ENCODE data around the gene ALK. TPM values are rescaled to one million over a fixed set of nuclear protein-coding genes. Genes with fewer than 3 reads are reported as not detected.
A peak's percentile ranks its signal among the peaks of the same experiment; 100 is the strongest.

ALK gene
- total RNA-seq, 1 experiment from 2014 or later: 0.07 TPM

DNA sequence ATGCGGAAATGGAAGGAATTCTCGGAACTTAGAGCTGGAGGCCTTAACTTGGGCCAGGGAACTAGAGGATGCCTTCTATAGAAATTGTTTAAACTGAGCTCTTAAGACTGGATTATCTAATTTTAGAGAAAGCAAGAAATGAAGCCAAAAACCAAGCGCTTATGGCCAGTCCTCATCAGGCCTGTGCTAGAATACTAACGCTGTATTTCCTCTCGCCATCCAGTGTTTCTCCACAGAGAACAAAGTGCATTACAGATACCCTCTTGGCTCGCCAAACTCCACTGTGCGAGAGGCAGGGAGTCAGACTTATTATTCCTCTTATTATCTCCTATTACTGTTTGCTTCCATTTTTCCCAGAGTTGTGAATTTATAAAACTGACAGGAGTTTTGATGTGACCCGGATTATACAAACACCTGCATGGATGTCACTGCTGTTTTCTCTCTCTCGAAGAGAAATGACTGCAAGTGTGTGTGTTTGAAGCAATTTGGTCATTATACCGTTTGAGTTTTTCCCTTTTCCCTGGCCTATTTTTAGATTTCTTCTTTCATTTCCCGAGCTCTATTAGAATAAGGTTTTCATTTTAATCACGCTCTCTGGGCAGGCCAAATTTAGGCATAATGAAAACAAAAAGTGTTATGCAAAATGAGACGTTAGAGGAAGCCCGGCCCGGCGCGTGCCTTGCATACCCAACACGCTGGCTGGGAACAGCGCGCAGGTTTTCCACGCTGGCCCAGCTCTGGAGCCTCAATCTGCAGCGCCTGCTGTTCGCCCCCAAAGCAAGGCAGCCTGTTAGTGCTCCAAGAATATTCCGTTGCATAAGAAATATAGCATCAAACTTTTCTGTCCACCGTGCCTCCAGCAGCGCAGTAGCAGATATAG lies 103.3 kb downstream of the ALK start:
- Mint-ChIP-seq H3K36me3 (ENCODE audit: insufficient read depth, unreplicated experiment) (no peaks in the 10 kb centered on the region), H3K4me1 (ENCODE audit: insufficient read depth, unreplicated experiment) (no peaks in the 10 kb centered on the region), H3K27me3 (ENCODE audit: insufficient read depth, unreplicated experiment) (no peaks in the 10 kb centered on the region), H3K9me3 (ENCODE audit: unreplicated experiment) (no peaks in the 10 kb centered on the region), H3K27ac (ENCODE audit: low read depth, unreplicated experiment) (no peak overlapping the region), H3K4me3 (ENCODE audit: unreplicated experiment) (no peak overlapping the region)
- DNase-seq (ENCODE audit: unreplicated experiment): no peak
- POLR2A ChIA-PET: interaction anchor here (0.6 kb wide), 1 partner anchor 1561 kb away, joined by 3 read pairs; no protein-coding TSS in a partner anchor
- no TSS peak for BruUV-seq (replicated peaks)
- intact Hi-C loops (cut with micrococcal nuclease): no loop called here
- TF ChIP-seq, protein P1, sequence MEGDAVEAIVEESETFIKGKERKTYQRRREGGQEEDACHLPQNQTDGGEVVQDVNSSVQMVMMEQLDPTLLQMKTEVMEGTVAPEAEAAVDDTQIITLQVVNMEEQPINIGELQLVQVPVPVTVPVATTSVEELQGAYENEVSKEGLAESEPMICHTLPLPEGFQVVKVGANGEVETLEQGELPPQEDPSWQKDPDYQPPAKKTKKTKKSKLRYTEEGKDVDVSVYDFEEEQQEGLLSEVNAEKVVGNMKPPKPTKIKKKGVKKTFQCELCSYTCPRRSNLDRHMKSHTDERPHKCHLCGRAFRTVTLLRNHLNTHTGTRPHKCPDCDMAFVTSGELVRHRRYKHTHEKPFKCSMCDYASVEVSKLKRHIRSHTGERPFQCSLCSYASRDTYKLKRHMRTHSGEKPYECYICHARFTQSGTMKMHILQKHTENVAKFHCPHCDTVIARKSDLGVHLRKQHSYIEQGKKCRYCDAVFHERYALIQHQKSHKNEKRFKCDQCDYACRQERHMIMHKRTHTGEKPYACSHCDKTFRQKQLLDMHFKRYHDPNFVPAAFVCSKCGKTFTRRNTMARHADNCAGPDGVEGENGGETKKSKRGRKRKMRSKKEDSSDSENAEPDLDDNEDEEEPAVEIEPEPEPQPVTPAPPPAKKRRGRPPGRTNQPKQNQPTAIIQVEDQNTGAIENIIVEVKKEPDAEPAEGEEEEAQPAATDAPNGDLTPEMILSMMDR (IDR thresholded peaks at IDR 0.05; ENCODE audit: unreplicated experiment): no peak
- CTCF ChIA-PET: no interaction called here

DNA sequence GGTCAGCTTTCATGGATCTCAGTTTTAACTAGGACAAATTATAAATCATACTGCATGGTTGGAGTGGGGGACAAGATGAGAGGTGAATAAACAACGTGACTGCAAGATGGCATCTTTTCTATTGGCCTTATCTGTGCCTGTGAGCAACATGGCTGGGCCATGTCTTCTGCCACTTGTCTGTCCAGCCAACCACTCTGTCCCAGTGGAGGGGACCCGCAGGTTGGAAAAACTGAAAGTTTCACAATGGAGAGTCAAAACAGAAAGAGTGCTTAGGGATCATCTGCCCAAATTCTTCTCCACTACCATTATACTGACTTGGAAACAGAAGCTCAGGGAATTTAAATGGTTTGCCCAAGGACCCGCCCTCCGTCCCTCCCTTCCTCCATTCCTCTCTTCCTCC lies 104.1 kb downstream of the ALK start:
- no peaks in the 10 kb centered on the region for H3K36me3 Mint-ChIP-seq (ENCODE audit: insufficient read depth, unreplicated experiment)
- CTCF ChIA-PET: no interaction called here
- H3K9me3 Mint-ChIP-seq (ENCODE audit: unreplicated experiment): no peaks in the 10 kb centered on the region
- intact Hi-C loops (cut with micrococcal nuclease): no loop called here
- no peaks in the 10 kb centered on the region for H3K27me3 Mint-ChIP-seq (ENCODE audit: insufficient read depth, unreplicated experiment)
- H3K27ac Mint-ChIP-seq (ENCODE audit: low read depth, unreplicated experiment): no peak overlapping the region
- TF ChIP-seq, protein P1 (IDR thresholded peaks at IDR 0.05; ENCODE audit: unreplicated experiment): no peak
- no peaks in the 10 kb centered on the region for H3K4me1 Mint-ChIP-seq (ENCODE audit: insufficient read depth, unreplicated experiment)
- no peak for DNase-seq (ENCODE audit: unreplicated experiment)
- H3K4me3 Mint-ChIP-seq (ENCODE audit: unreplicated experiment): no peak overlapping the region
- BruUV-seq (replicated peaks): no TSS peak
- POLR2A ChIA-PET: no interaction called here

DNA sequence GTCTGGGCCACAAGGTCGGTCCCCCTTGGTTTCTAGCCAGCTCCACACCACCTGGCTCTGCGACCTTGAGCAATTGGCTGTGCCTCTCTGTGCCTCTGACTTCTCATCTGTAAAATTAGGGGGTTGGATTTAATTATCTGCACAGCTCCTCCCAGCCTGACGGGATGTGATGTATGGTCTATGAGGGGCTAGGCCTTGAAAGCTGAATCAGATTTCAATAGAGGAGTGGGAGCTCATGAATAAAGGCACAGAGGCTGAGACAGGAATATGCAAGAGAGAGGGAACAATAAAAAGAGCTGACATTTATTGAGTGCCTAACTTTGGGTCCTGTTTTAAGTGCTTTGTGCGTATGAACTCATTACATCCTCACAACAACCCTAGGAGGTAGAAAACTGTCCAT lies 104.7 kb downstream of the ALK start:
- DNase-seq (ENCODE audit: unreplicated experiment): no peak
- intact Hi-C loops (cut with micrococcal nuclease): no loop called here
- H3K9me3 Mint-ChIP-seq (ENCODE audit: unreplicated experiment): no peaks in the 10 kb centered on the region
- TF ChIP-seq, protein P1 (IDR thresholded peaks at IDR 0.05; ENCODE audit: unreplicated experiment): no peak
- no peak overlapping the region for H3K27ac Mint-ChIP-seq (ENCODE audit: low read depth, unreplicated experiment)
- BruUV-seq (replicated peaks): no TSS peak
- POLR2A ChIA-PET: no interaction called here
- H3K36me3 Mint-ChIP-seq (ENCODE audit: insufficient read depth, unreplicated experiment): no peaks in the 10 kb centered on the region
- peaks cover 3% of the 10 kb centered on the region for H3K4me1 Mint-ChIP-seq (ENCODE audit: insufficient read depth, unreplicated experiment)
- CTCF ChIA-PET: interaction anchor here (0.6 kb wide), 2 partner anchors 18 to 25 kb away, joined by 3 read pairs; no protein-coding TSS in a partner anchor
- H3K27me3 Mint-ChIP-seq (ENCODE audit: insufficient read depth, unreplicated experiment): no peaks in the 10 kb centered on the region
- H3K4me3 Mint-ChIP-seq (ENCODE audit: unreplicated experiment): no peak overlapping the region

DNA sequence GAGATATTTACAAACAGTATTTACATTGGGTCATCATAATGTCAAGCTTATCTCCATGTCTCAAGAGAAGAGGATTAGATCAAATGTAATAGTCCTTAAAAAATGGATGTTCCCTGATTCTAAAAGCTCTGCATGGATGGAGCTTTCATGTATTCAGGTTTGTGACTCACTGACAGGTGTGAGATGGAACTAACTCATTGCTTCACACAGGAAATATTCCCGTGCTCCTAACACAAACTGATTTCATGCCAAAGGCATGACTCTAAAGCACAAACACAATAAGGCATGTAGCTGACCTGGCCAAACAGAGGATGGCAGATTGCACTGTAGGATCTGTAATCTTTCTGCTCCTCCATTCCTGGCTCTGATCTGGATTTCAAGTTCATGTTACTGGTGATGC lies 110.0 kb downstream of the ALK start:
- Mint-ChIP-seq H3K9me3 (ENCODE audit: unreplicated experiment) (no peaks in the 10 kb centered on the region), H3K4me1 (ENCODE audit: insufficient read depth, unreplicated experiment) (peaks cover 12% of the 10 kb centered on the region), H3K27ac (ENCODE audit: low read depth, unreplicated experiment) (no peak overlapping the region), H3K27me3 (ENCODE audit: insufficient read depth, unreplicated experiment) (peaks cover 8% of the 10 kb centered on the region), H3K36me3 (ENCODE audit: insufficient read depth, unreplicated experiment) (no peaks in the 10 kb centered on the region), H3K4me3 (ENCODE audit: unreplicated experiment) (no peak overlapping the region)
- BruUV-seq (replicated peaks): no TSS peak
- TF ChIP-seq, protein P1 (IDR thresholded peaks at IDR 0.05; ENCODE audit: unreplicated experiment): no peak
- POLR2A ChIA-PET: interaction anchor here (0.6 to 1.1 kb wide), 2 partner anchors 10 to 160 kb away, joined by 3 read pairs; no protein-coding TSS in a partner anchor
- intact Hi-C loops (cut with micrococcal nuclease): no loop called here
- CTCF ChIA-PET: no interaction called here
- peak; percentile 67 for DNase-seq (ENCODE audit: unreplicated experiment)

Data from MCF 10A (cell line).